Chondrocyte (in vitro differentiated cells): ENCODE measurements around the gene TENT4A. TPM values are rescaled to one million over a fixed set of nuclear protein-coding genes. Genes with fewer than 3 reads are reported as not detected.

Experiments
- DNase-seq: peaks from one replicate; pipeline ENCODE4 v3.0.0; 2021; ENCODE audit warnings: mixed read lengths, low spot score
- H3K27ac Mint-ChIP-seq: one replicate; pipeline ENCODE4 v1.8.0; 2021; ENCODE audit warnings: mild to moderate bottlenecking, moderate library complexity, mixed read lengths; ENCODE audit not compliant: unreplicated experiment
- H3K27me3 Mint-ChIP-seq: 2 replicates; pipeline ENCODE4 v1.8.0; 2021; ENCODE audit warnings: low read depth, mixed read lengths
- H3K36me3 Mint-ChIP-seq: 2 replicates; pipeline ENCODE4 v1.8.0; 2021; ENCODE audit warnings: low read depth, mixed read lengths
- H3K4me1 Mint-ChIP-seq: 2 replicates; pipeline ENCODE4 v1.8.0; 2021; ENCODE audit warnings: low read depth, mild to moderate bottlenecking, mixed read lengths
- H3K4me3 Mint-ChIP-seq: one replicate; pipeline ENCODE4 v1.8.0; 2021; ENCODE audit warnings: mild to moderate bottlenecking, moderate library complexity, mixed read lengths; ENCODE audit not compliant: unreplicated experiment
- H3K9me3 Mint-ChIP-seq: 2 replicates; pipeline ENCODE4 v1.8.0; 2021; ENCODE audit warnings: low read depth, mixed read lengths
- CTCF ChIP-seq: fragments of 200-600 bp; sonication (generic); IDR thresholded peaks from 2 replicates; pipeline ENCODE4 v1.5.0; 2021; ENCODE audit warnings: antibody characterized with exemption, mild to moderate bottlenecking, moderate library complexity
- total RNA-seq: library from RNA; stranded (reverse); gene quantifications from 3 replicates; pipeline ENCODE4 v1.2.1, GENCODE V29; 2021

Gene TENT4A
- total RNA-seq, 1 donor from 2014 or later, result 21.5 TPM

GRCh38 chr5:6757414-6757969 is 44.3 kb downstream of the TENT4A start:
- DNase-seq, result no peak
- Mint-ChIP-seq H3K4me3 (no peak overlapping the region), H3K9me3 (no peaks in the 10 kb centered on the region), H3K27me3 (no peaks in the 10 kb centered on the region), H3K4me1 (no peaks in the 10 kb centered on the region), H3K36me3 (peaks cover 35% of the 10 kb centered on the region), H3K27ac (no peak overlapping the region)
- TF ChIP-seq CTCF, result no peak

- Mint-ChIP-seq H3K9me3 (no peaks in the 10 kb centered on the region), H3K36me3 (peaks cover 31% of the 10 kb centered on the region), H3K27me3 (no peaks in the 10 kb centered on the region), H3K4me3 (no peak overlapping the region), H3K4me1 (no peaks in the 10 kb centered on the region), H3K27ac (no peak overlapping the region)
- DNase-seq, result no peak
- no peak for TF ChIP-seq CTCF
Observed at GRCh38 chr5:6758236-6758635, 45.0 kb downstream of the TENT4A start.

GRCh38 chr5:6758706-6759105 is 45.5 kb downstream of the TENT4A start:
- no peak overlapping the region for H3K27ac Mint-ChIP-seq

GRCh38 chr5:6759401-6759800 is 46.2 kb downstream of the TENT4A start:
- no peak overlapping the region for H3K27ac Mint-ChIP-seq
- H3K4me3 Mint-ChIP-seq, result no peak overlapping the region
- H3K27me3 Mint-ChIP-seq, result no peaks in the 10 kb centered on the region
- peaks cover 23% of the 10 kb centered on the region for H3K36me3 Mint-ChIP-seq
- no peaks in the 10 kb centered on the region for H3K4me1 Mint-ChIP-seq
- H3K9me3 Mint-ChIP-seq, result no peaks in the 10 kb centered on the region
- DNase-seq, result no peak
- TF ChIP-seq CTCF, result no peak

More at GRCh38 chr5:6758706-6759105, 45.5 kb downstream of the TENT4A start:
- H3K9me3 Mint-ChIP-seq, result no peaks in the 10 kb centered on the region
- H3K4me3 Mint-ChIP-seq, result no peak overlapping the region
- DNase-seq, result no peak
- no peak for TF ChIP-seq CTCF
- no peaks in the 10 kb centered on the region for H3K4me1 Mint-ChIP-seq
- no peaks in the 10 kb centered on the region for H3K27me3 Mint-ChIP-seq
- peaks cover 27% of the 10 kb centered on the region for H3K36me3 Mint-ChIP-seq

GRCh38 chr5:6759983-6760382 is 46.8 kb downstream of the TENT4A start:
- TF ChIP-seq CTCF, result no peak
- no peak for DNase-seq
- H3K4me1 Mint-ChIP-seq, result no peaks in the 10 kb centered on the region
- H3K4me3 Mint-ChIP-seq, result no peak overlapping the region
- no peaks in the 10 kb centered on the region for H3K9me3 Mint-ChIP-seq
- no peaks in the 10 kb centered on the region for H3K27me3 Mint-ChIP-seq
- no peak overlapping the region for H3K27ac Mint-ChIP-seq
- peaks cover 20% of the 10 kb centered on the region for H3K36me3 Mint-ChIP-seq
